ENCODE data around the gene BNC2.

GRCh38 chr9:16656432-16657169 lies 213.9 kb downstream of the BNC2 start:
- TF ChIP-seq POLR2AphosphoS5 (IDR thresholded peaks at IDR 0.05; ENCODE audit: borderline replicate concordance, low read depth, low read length) (no peak), EZH2 (IDR thresholded peaks at IDR 0.05) (no peak)
